ENCODE measurements around the gene ZDHHC14.
"Not testable (repeated sequence)": the region's sequence is repeated elsewhere in the genome, so short reads cannot be mapped to it uniquely, and the experiment has no call there.

ZDHHC14 gene

GRCh38 chr6:157449610-157450009 is 68.6 kb downstream of the ZDHHC14 start:
- DNase-seq: no peak

- no peak for DNase-seq
These were observed 70.1 kb downstream of the ZDHHC14 start for GRCh38 chr6:157450931-157451742.

GRCh38 chr6:157452096-157452495 is 71.1 kb downstream of the ZDHHC14 start:
- no peak for DNase-seq

- no peak for DNase-seq
These were observed 72.1 kb downstream of the ZDHHC14 start for GRCh38 chr6:157453131-157453530.

- DNase-seq: no peak
These were observed 73.0 kb downstream of the ZDHHC14 start for GRCh38 chr6:157453978-157454377.

- DNase-seq: no peak
These were observed 74.0 kb downstream of the ZDHHC14 start for GRCh38 chr6:157454762-157455714.

GRCh38 chr6:157455731-157456523 is 74.9 kb downstream of the ZDHHC14 start:
- DNase-seq: no peak

GRCh38 chr6:157456524-157456829 is 75.5 kb downstream of the ZDHHC14 start:
- no peak for DNase-seq

GRCh38 chr6:157457787-157458186 is 76.8 kb downstream of the ZDHHC14 start:
- no peak for DNase-seq

- no peak for DNase-seq
These were observed 78.3 kb downstream of the ZDHHC14 start for GRCh38 chr6:157459327-157459726.

- DNase-seq: no peak
These were observed 79.4 kb downstream of the ZDHHC14 start for GRCh38 chr6:157460182-157460999.

- no peak for DNase-seq
These were observed 80.3 kb downstream of the ZDHHC14 start for GRCh38 chr6:157461000-157461915.

GRCh38 chr6:157462956-157463742 is 82.2 kb downstream of the ZDHHC14 start:
- no peak for DNase-seq

GRCh38 chr6:157463743-157464135 is 82.7 kb downstream of the ZDHHC14 start:
- not testable (repeated sequence) for DNase-seq

- DNase-seq: no peak
These were observed 83.9 kb downstream of the ZDHHC14 start for GRCh38 chr6:157464653-157465535.

- no peak for DNase-seq
These were observed 85.3 kb downstream of the ZDHHC14 start for GRCh38 chr6:157466342-157466648.

GRCh38 chr6:157467339-157467738 is 86.3 kb downstream of the ZDHHC14 start:
- not testable (repeated sequence) for DNase-seq

- DNase-seq: no peak
These were observed 87.1 kb downstream of the ZDHHC14 start for GRCh38 chr6:157468054-157468453.

GRCh38 chr6:157468574-157468973 is 87.6 kb downstream of the ZDHHC14 start:
- DNase-seq: no peak

All from NCI-H2171 (cell line).